Osteoblast (primary cell): Measurements from ENCODE around the gene COG4. TPM values are rescaled to one million over a fixed set of nuclear protein-coding genes. Genes with fewer than 3 reads are reported as not detected.
A peak's percentile ranks its signal among the peaks of the same experiment; 100 is the strongest.

Source experiments
- DNase-seq: peaks from one replicate; pipeline ENCODE4 v3.0.0; 2011; ENCODE audit warnings: low spot score, mixed read lengths; ENCODE audit not compliant: insufficient read length; ENCODE audit errors: missing footprints
- H2AFZ ChIP-seq: 2 replicates; pipeline ENCODE4 v1.6.0; 2011; ENCODE audit warnings: mild to moderate bottlenecking, low read length
- H3K27ac ChIP-seq: 2 replicates; pipeline ENCODE4 v1.5.1; 2011; ENCODE audit warnings: mild to moderate bottlenecking, low read depth, low read length, moderate library complexity
- H3K27me3 ChIP-seq: 2 replicates; pipeline ENCODE4 v1.6.0; 2012; ENCODE audit warnings: mild to moderate bottlenecking, control low read depth, inconsistent platforms, low read length, moderate library complexity; ENCODE audit not compliant: insufficient read depth
- H3K36me3 ChIP-seq: 2 replicates; pipeline ENCODE4 v1.5.1; 2011; ENCODE audit warnings: mild to moderate bottlenecking, low read length, control low read depth, moderate library complexity; ENCODE audit not compliant: insufficient read depth
- H3K4me1 ChIP-seq: 2 replicates; pipeline ENCODE4 v1.5.1; 2011; ENCODE audit warnings: mild to moderate bottlenecking, low read length, control low read depth, moderate library complexity; ENCODE audit not compliant: insufficient read depth
- H3K4me2 ChIP-seq: 2 replicates; pipeline ENCODE4 v1.6.0; 2011; ENCODE audit warnings: mild to moderate bottlenecking, low read length; ENCODE audit not compliant: insufficient read depth
- H3K4me3 ChIP-seq: fragments of 200-600 bp; sonication (generic); 3 replicates; pipeline ENCODE4 v1.5.1; 2012; ENCODE audit warnings: mild to moderate bottlenecking, low read length, inconsistent platforms; ENCODE audit not compliant: insufficient read depth
- H3K79me2 ChIP-seq: 2 replicates; pipeline ENCODE4 v1.6.0; 2012; ENCODE audit warnings: mild to moderate bottlenecking, low read length, control low read depth, inconsistent platforms; ENCODE audit not compliant: insufficient read depth
- H3K9me3 ChIP-seq: 2 replicates; pipeline ENCODE4 v1.5.1; 2011; ENCODE audit warnings: low read depth, low read length, control low read depth
- H4K20me1 ChIP-seq: 2 replicates; pipeline ENCODE4 v1.6.0; 2012; ENCODE audit warnings: mild to moderate bottlenecking, low read length, control low read depth; ENCODE audit not compliant: insufficient read depth
- CTCF ChIP-seq: IDR thresholded peaks from 2 replicates; pipeline ENCODE4 v1.5.1; 2011; ENCODE audit warnings: mild to moderate bottlenecking, low read depth, low read length, moderate library complexity; ENCODE audit errors: extremely low read depth
- total RNA-seq: library from RNA; depleted of rRNA; stranded (reverse); fragments of >200 nt; gene quantifications from 2 replicates; pipeline ENCODE4 v1.2.3, GENCODE V29; 2012

The COG4 gene
- total RNA-seq, 1 donor, result 61.5 TPM

DNA sequence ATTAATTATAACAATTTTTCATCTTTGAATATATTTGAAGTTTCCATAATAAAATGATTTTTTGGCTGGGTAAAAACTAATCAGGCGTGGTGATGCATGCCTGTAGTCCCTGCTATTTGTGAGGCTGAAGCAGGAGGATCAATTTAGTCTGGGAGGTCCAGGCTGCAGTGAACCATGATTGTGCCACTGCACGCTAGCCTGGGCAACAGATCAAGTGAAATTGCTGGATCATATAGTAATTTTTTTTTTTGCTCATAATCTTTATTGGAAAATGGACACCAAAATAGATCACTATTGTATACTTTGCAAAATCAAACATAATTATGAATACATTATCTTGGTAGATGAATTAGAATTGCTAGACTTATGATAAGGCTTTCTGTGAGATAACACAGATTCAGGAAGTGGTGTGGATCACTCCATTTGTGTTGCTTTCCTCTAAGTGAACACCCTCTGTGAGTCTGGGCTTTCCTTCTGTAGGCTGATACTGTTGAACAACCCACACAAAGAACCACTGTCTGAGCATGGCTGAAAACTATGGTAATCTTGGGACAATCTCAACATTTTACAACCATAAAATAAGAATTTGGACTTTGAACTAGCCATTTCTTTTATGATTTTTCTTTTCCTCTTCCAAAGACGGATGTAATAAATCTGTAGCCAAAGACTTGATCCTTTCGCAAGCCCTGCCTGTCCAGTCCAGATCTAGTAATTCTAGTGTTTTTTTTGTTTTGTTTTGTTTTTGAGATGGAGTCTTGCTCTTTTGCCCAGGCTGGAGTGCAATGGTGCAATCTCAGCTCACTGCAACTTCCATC, 78.9 kb downstream of the COG4 start:
- no peak for TF ChIP-seq CTCF
- H3K27ac ChIP-seq, result no peak overlapping the region
- no peaks in the 10 kb centered on the region for H3K4me1 ChIP-seq
- H3K36me3 ChIP-seq, result no peaks in the 10 kb centered on the region
- H4K20me1 ChIP-seq, result no peaks in the 10 kb centered on the region
- H3K27me3 ChIP-seq, result no peaks in the 10 kb centered on the region
- H3K4me3 ChIP-seq, result no peak overlapping the region
- no peaks in the 10 kb centered on the region for H3K9me3 ChIP-seq
- no peak overlapping the region for H3K4me2 ChIP-seq
- H2AFZ ChIP-seq, result peak overlapping the region; percentile 67
- no peak for DNase-seq
- no peaks in the 10 kb centered on the region for H3K79me2 ChIP-seq

DNA sequence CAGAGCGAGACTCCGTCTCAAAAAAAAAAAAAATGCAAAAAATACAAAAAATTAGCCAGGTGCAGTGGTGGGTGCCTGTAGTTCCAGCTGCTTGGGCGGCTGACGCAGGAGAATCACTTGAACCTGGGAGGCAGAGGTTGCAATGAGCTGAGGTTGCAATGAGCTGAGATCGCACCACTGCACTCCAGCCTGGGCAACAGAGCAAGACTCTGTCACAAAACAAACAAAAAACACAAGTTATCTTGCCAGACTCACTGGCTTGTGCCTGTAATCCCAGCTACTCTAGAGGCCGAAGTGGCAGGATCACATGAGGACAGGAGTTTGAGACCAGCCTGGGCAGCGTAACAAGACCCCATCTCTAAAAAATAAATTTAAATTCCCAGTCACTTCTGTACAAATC, 81.0 kb downstream of the COG4 start:
- H2AFZ ChIP-seq, result no peak overlapping the region
- peaks cover 10% of the 10 kb centered on the region for H3K4me1 ChIP-seq
- H3K27me3 ChIP-seq, result no peaks in the 10 kb centered on the region
- no peak overlapping the region for H3K4me2 ChIP-seq
- TF ChIP-seq CTCF, result no peak
- H4K20me1 ChIP-seq, result peaks cover 8% of the 10 kb centered on the region
- H3K4me3 ChIP-seq, result no peak overlapping the region
- DNase-seq, result no peak
- no peaks in the 10 kb centered on the region for H3K36me3 ChIP-seq
- no peaks in the 10 kb centered on the region for H3K9me3 ChIP-seq
- peaks cover 7% of the 10 kb centered on the region for H3K79me2 ChIP-seq
- no peak overlapping the region for H3K27ac ChIP-seq

- Histone ChIP-seq H3K4me1 (peaks cover 18% of the 10 kb centered on the region), H3K27ac (no peak overlapping the region), H4K20me1 (peaks cover 15% of the 10 kb centered on the region), H3K27me3 (no peaks in the 10 kb centered on the region), H3K9me3 (no peaks in the 10 kb centered on the region), H3K4me3 (no peak overlapping the region), H3K4me2 (no peak overlapping the region), H3K36me3 (no peaks in the 10 kb centered on the region), H2AFZ (no peak overlapping the region), H3K79me2 (peaks cover 14% of the 10 kb centered on the region)
- no peak for TF ChIP-seq CTCF
- no peak for DNase-seq
Observed at GRCh38 chr16:70441406-70441990, 81.9 kb downstream of the COG4 start.

DNA sequence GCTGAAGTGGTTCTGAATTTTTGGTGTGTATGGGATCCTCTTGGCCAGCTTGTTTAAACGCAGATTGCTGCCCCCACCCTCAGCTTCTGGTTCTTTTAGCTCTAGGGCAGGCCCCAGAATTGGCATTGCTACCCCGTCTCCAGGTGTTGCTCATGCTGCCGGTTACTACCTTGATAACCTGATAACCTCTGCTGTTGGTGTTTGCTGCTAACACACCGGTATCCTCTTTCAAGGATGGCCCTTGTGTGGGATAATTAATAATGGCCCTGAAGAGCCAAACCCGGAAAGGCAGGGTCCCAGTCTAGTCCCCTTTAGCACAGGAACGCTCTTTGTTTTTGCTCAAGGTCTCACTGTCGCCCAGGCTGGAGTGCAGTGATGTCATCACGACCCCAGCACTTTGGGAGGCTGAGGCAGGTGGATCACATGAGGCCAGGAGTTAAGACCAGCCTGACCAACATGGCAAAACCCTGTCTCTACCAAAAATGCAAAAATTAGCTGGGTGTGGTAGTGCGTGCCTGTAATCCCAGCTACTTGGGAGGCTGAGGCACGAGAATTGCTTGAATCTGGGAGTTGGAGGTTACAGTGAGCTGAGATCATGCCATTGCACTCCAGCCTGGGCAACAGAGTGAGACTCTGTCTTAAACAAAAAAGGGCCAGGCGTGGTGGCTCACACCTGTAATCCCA, 83.2 kb downstream of the COG4 start:
- H3K9me3 ChIP-seq, result no peaks in the 10 kb centered on the region
- H3K36me3 ChIP-seq, result no peaks in the 10 kb centered on the region
- no peak overlapping the region for H3K4me2 ChIP-seq
- no peak overlapping the region for H2AFZ ChIP-seq
- peaks cover 23% of the 10 kb centered on the region for H3K4me1 ChIP-seq
- DNase-seq, result peak; percentile 25
- no peak overlapping the region for H3K4me3 ChIP-seq
- H3K27ac ChIP-seq, result no peak overlapping the region
- peaks cover 18% of the 10 kb centered on the region for H4K20me1 ChIP-seq
- no peak for TF ChIP-seq CTCF
- H3K79me2 ChIP-seq, result peaks cover 23% of the 10 kb centered on the region
- no peaks in the 10 kb centered on the region for H3K27me3 ChIP-seq
